ENCODE measurements around the gene ZNF165.

Gene ZNF165

DNA sequence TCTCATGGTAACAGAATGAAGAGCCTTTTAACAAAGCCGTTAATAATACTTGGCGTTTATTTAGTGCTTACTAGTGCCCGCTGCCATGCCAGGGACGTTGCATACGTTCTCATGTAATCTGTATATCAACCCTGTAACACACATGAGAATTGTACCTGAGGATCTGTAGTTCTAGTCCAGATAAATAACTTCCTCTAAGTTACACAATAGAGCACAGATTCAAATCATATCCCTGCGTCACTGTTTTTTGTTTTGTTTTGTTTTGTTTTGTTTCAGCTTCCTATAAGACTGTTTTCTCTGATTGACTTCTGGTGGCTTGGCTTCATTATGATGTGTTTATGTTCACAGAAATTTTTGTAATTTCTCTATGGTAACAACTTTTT is 44.6 kb downstream of the ZNF165 start:
- Histone ChIP-seq H3K4me1 (ENCODE audit: control insufficient read depth, insufficient read depth, low read length) (peaks cover 2% of the 10 kb centered on the region), H3K4me3 (ENCODE audit: low read length) (peak overlapping the region; percentile 89), H3K9ac (ENCODE audit: low read length) (peak overlapping the region; percentile 50), H3K27ac (ENCODE audit: low read depth, low read length) (peak overlapping the region; percentile 70), H3K36me3 (ENCODE audit: control insufficient read depth, insufficient read depth, low read length) (peaks cover 8% of the 10 kb centered on the region), H3K27me3 (ENCODE audit: control insufficient read depth, insufficient read depth, low read length) (no peaks in the 10 kb centered on the region)

DNA sequence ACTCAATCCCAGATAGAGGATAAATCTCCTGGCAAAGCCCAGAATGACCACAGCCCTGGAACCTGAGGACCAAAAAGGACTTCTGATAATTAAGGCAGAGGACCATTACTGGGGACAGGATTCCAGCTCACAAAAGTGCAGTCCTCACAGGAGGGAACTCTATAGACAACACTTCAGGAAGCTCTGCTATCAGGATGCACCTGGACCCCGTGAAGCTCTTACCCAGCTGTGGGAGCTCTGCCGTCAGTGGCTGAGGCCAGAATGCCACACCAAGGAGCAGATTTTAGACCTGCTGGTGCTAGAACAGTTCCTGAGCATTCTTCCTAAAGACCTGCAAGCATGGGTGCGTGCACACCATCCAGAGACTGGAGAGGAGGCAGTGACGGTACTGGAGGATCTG is 45.0 kb downstream of the ZNF165 start:
- H3K4me3 ChIP-seq (ENCODE audit: low read length), result no peak overlapping the region
- no peaks in the 10 kb centered on the region for H3K27me3 ChIP-seq (ENCODE audit: control insufficient read depth, insufficient read depth, low read length)
- no peak overlapping the region for H3K27ac ChIP-seq (ENCODE audit: low read depth, low read length)
- peaks cover 2% of the 10 kb centered on the region for H3K4me1 ChIP-seq (ENCODE audit: control insufficient read depth, insufficient read depth, low read length)
- peaks cover 4% of the 10 kb centered on the region for H3K36me3 ChIP-seq (ENCODE audit: control insufficient read depth, insufficient read depth, low read length)
- H3K9ac ChIP-seq (ENCODE audit: low read length), result no peak overlapping the region

DNA sequence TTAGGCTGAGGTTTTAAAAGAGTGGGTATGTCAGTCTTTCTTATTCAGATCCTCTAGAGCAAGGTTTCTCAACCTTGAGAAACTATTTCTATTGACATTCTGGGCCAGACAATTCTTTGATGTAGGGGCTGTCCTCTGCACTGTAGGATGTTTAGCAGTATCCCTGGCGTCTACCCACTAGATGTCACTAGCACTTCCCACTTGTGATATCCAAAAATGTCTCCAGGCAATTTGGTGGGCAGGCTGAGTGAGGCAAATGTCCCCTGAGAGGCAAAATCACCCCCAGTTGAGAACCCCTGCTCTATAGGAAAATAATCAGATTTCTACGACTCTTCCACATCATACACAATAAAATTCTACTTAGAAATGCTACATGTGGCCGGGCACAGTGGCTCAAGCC is 53.6 kb downstream of the ZNF165 start:
- no peaks in the 10 kb centered on the region for H3K36me3 ChIP-seq (ENCODE audit: control insufficient read depth, insufficient read depth, low read length)

DNA sequence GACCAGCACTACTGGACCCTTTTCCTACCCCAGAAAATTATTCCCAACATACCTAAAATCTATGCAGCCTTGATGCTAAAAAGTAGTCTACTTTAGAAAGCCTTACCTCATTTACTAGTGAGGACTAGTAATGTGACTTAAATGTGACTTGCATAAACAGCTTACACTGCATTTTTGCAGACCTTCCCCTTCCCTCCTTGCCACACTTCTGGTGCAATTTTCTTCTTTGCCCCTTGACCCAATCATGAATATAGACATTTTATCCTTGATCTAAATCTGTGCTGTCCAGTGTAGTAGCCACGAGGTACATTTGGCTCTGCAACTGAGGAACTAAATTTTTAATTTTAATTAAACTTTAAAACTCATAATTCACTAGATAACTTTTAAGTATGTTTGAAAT is 54.3 kb downstream of the ZNF165 start:
- no peak overlapping the region for H3K9ac ChIP-seq (ENCODE audit: low read length)
- no peak overlapping the region for H3K27ac ChIP-seq (ENCODE audit: low read depth, low read length)
- H3K4me3 ChIP-seq (ENCODE audit: low read length), result no peak overlapping the region
- no peaks in the 10 kb centered on the region for H3K27me3 ChIP-seq (ENCODE audit: control insufficient read depth, insufficient read depth, low read length)
- H3K4me1 ChIP-seq (ENCODE audit: control insufficient read depth, insufficient read depth, low read length), result peaks cover 14% of the 10 kb centered on the region
- no peaks in the 10 kb centered on the region for H3K36me3 ChIP-seq (ENCODE audit: control insufficient read depth, insufficient read depth, low read length)

More for the DNA sequence above, 53.6 kb downstream of the ZNF165 start:
- Histone ChIP-seq H3K27ac (ENCODE audit: low read depth, low read length) (no peak overlapping the region), H3K4me1 (ENCODE audit: control insufficient read depth, insufficient read depth, low read length) (peaks cover 14% of the 10 kb centered on the region), H3K9ac (ENCODE audit: low read length) (no peak overlapping the region), H3K27me3 (ENCODE audit: control insufficient read depth, insufficient read depth, low read length) (no peaks in the 10 kb centered on the region), H3K4me3 (ENCODE audit: low read length) (no peak overlapping the region)

DNA sequence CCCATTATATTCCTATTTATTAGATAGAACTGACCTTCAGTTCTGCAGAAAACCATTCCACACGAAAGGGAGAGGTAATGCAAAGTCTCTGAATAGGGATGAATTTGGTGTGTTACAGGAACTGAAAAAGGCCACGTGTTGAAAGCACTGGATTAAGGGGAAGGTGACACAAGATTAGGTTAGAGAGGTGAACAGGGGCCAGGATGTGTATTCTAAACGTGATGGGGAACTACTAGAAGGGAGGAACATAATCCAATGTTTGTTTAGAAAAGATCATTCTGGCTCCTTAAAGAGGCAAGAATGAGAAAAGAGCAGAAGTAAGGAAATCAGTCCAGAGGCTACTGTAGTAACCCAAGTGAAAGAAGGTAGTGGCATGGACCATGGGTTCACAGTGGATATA is 55.0 kb downstream of the ZNF165 start:
- Histone ChIP-seq H3K4me1 (ENCODE audit: control insufficient read depth, insufficient read depth, low read length) (peaks cover 14% of the 10 kb centered on the region), H3K27me3 (ENCODE audit: control insufficient read depth, insufficient read depth, low read length) (no peaks in the 10 kb centered on the region), H3K36me3 (ENCODE audit: control insufficient read depth, insufficient read depth, low read length) (no peaks in the 10 kb centered on the region), H3K9ac (ENCODE audit: low read length) (no peak overlapping the region), H3K4me3 (ENCODE audit: low read length) (peak overlapping the region; percentile 24), H3K27ac (ENCODE audit: low read depth, low read length) (no peak overlapping the region)

DNA sequence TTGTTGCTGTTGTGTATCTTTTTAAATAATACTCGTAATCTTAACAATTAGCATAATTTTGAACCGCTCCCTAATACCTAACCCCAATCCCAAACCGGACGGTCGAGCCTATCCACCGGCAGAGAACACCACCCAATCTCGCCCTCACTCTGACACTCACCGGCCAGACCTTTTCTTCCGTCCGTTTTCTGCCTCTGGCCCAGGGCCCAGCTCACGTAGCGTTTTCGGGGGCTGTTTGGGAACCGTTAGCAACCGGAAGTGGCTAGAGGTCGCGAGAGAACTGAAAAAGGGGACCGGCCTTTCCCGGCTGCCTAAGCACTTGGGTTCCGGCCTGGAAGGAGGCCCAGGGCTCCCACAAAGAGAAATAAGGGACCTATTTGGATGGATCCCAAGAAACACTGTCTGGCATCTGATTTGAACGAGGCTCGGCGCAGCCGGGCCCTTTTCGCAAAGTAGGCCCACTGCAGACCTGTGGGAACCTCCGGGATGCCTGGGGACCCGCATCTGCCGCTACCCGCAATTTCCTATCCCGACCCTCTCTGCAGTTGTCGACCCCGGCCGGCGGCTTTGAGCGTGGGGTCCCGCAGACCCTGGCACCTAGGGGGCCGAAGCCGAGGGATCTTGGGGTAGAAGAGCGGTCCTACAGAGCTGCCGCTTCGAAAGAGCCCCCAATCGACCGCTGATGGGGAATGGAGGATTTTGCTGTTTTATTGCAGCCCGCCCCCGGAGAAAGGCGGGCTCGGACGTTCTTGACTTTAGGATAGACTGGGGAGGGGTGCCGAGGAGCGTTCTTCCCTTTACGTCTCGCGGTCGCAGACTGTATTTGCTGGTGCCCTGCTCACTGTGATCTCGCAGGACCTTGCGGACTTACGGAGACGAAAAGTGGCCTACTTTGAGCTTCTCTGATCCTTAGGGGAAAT is 56.5 kb downstream of the ZNF165 start:
- Histone ChIP-seq H3K36me3 (ENCODE audit: control insufficient read depth, insufficient read depth, low read length) (no peaks in the 10 kb centered on the region), H3K9ac (ENCODE audit: low read length) (peak overlapping the region; percentile 81), H3K4me1 (ENCODE audit: control insufficient read depth, insufficient read depth, low read length) (peaks cover 14% of the 10 kb centered on the region), H3K4me3 (ENCODE audit: low read length) (peak overlapping the region; percentile 84), H3K27me3 (ENCODE audit: control insufficient read depth, insufficient read depth, low read length) (no peaks in the 10 kb centered on the region), H3K27ac (ENCODE audit: low read depth, low read length) (peak overlapping the region; percentile 93)

DNA sequence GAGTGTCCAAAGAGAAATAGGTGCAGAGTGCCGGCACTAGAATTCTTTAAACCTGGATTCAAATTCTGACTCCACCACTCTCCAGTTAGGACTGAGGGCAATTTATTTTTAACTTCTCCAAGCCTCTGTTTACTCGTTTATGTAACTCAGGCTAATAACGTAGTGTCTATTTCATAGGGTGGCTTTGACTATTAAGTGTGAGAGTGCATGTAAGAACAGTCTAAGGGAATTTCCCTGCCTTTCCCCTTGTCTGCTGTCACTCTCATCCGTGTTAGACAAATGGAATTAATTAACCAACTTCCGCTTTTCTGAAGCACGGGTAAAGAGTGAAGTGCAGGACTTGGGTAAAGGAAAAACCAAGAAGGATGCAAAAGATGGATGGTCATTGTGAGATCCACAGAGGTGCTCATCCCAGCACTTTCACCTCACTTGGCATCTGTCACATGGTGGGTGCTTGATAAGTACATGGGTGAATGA is 57.2 kb downstream of the ZNF165 start:
- no peaks in the 10 kb centered on the region for H3K36me3 ChIP-seq (ENCODE audit: control insufficient read depth, insufficient read depth, low read length)
- H3K9ac ChIP-seq (ENCODE audit: low read length), result peak overlapping the region; percentile 81
- peaks cover 16% of the 10 kb centered on the region for H3K4me1 ChIP-seq (ENCODE audit: control insufficient read depth, insufficient read depth, low read length)
- peak overlapping the region; percentile 93 for H3K27ac ChIP-seq (ENCODE audit: low read depth, low read length)
- peak overlapping the region; percentile 84 for H3K4me3 ChIP-seq (ENCODE audit: low read length)
- no peaks in the 10 kb centered on the region for H3K27me3 ChIP-seq (ENCODE audit: control insufficient read depth, insufficient read depth, low read length)
